ENCODE measurements around the gene TRAM2. TPM values are rescaled to one million over a fixed set of nuclear protein-coding genes. Genes with fewer than 3 reads are reported as not detected.

The TRAM2 gene
- polyA plus RNA-seq, 1 experiment: 134 TPM

GRCh38 chr6:52570291-52570700 is 6.6 kb downstream of the TRAM2 start:
- no peaks in the 10 kb centered on the region for H3K27me3 ChIP-seq (ENCODE audit: control insufficient read depth, insufficient read depth, low read length)
- no peaks in the 10 kb centered on the region for H3K36me3 ChIP-seq (ENCODE audit: control insufficient read depth, insufficient read depth, low read length)
- ChIA-PET CTCF (interaction anchor here (0.8 to 2.5 kb wide), 3 partner anchors 28 to 244 kb away, joined by 3 to 11 read pairs (median 7); no protein-coding TSS in a partner anchor), POLR2A (interaction anchor here (0.6 to 0.7 kb wide), 3 partner anchors 109 to 152 kb away, joined by 3 to 6 read pairs (median 3); partner anchors contain the start of gene EFHC1)
- no peak overlapping the region for H3K4me3 ChIP-seq (ENCODE audit: low read depth, low read length)
- no peak for DNase-seq (ENCODE audit: low read depth)
- no peak for TF ChIP-seq CTCF (IDR thresholded peaks at IDR 0.05; ENCODE audit: insufficient read depth, low read depth, low read length)

GRCh38 chr6:52568320-52568719 is 8.5 kb downstream of the TRAM2 start:
- ChIA-PET POLR2A (no interaction called here), CTCF (interaction anchor here (0.6 to 2.5 kb wide), 3 partner anchors 30 to 151 kb away, joined by 3 to 7 read pairs (median 5); no protein-coding TSS in a partner anchor)
- Histone ChIP-seq H3K4me3 (ENCODE audit: low read depth, low read length) (no peak overlapping the region), H3K36me3 (ENCODE audit: control insufficient read depth, insufficient read depth, low read length) (no peaks in the 10 kb centered on the region), H3K27me3 (ENCODE audit: control insufficient read depth, insufficient read depth, low read length) (no peaks in the 10 kb centered on the region)
- no peak for TF ChIP-seq CTCF (IDR thresholded peaks at IDR 0.05; ENCODE audit: insufficient read depth, low read depth, low read length)
- DNase-seq (ENCODE audit: low read depth): no peak

GRCh38 chr6:52566853-52567279 is 10.0 kb downstream of the TRAM2 start:
- ChIA-PET CTCF (interaction anchor here (0.9 to 2.2 kb wide), 8 partner anchors 10 to 151 kb away, joined by 3 to 5 read pairs (median 4); partner anchors contain the start of gene TRAM2), POLR2A (interaction anchor here (0.6 to 0.8 kb wide), 2 partner anchors 45 to 159 kb away, joined by 5 to 19 read pairs; no protein-coding TSS in a partner anchor)
- TF ChIP-seq CTCF (IDR thresholded peaks at IDR 0.05; ENCODE audit: insufficient read depth, low read depth, low read length): no peak
- no peak overlapping the region for H3K4me3 ChIP-seq (ENCODE audit: low read depth, low read length)
- DNase-seq (ENCODE audit: low read depth): peak; percentile 97
- H3K36me3 ChIP-seq (ENCODE audit: control insufficient read depth, insufficient read depth, low read length): no peaks in the 10 kb centered on the region
- H3K27me3 ChIP-seq (ENCODE audit: control insufficient read depth, insufficient read depth, low read length): no peaks in the 10 kb centered on the region

- no peaks in the 10 kb centered on the region for H3K27me3 ChIP-seq (ENCODE audit: control insufficient read depth, insufficient read depth, low read length)
- POLR2A ChIA-PET: no interaction called here
- no peak for DNase-seq (ENCODE audit: low read depth)
- H3K36me3 ChIP-seq (ENCODE audit: control insufficient read depth, insufficient read depth, low read length): no peaks in the 10 kb centered on the region
- CTCF ChIA-PET: interaction anchor here (1.2 to 1.7 kb wide), 3 partner anchors 29 to 86 kb away, joined by 4 to 5 read pairs (median 4); no protein-coding TSS in a partner anchor
- TF ChIP-seq CTCF (IDR thresholded peaks at IDR 0.05; ENCODE audit: insufficient read depth, low read depth, low read length): no peak
- H3K4me3 ChIP-seq (ENCODE audit: low read depth, low read length): no peak overlapping the region
These were observed 10.7 kb downstream of the TRAM2 start for GRCh38 chr6:52566201-52566600.

GRCh38 chr6:52564856-52565255 is 12.0 kb downstream of the TRAM2 start:
- POLR2A ChIA-PET: interaction anchor here (0.6 kb wide), 1 partner anchor 50 kb away, joined by 3 read pairs; no protein-coding TSS in a partner anchor
- Histone ChIP-seq H3K4me3 (ENCODE audit: low read depth, low read length) (no peak overlapping the region), H3K36me3 (ENCODE audit: control insufficient read depth, insufficient read depth, low read length) (no peaks in the 10 kb centered on the region), H3K27me3 (ENCODE audit: control insufficient read depth, insufficient read depth, low read length) (no peaks in the 10 kb centered on the region)
- TF ChIP-seq CTCF (IDR thresholded peaks at IDR 0.05; ENCODE audit: insufficient read depth, low read depth, low read length): no peak
- DNase-seq (ENCODE audit: low read depth): no peak
- CTCF ChIA-PET: no interaction called here

Data from BJ (cell line).